Right renal pelvis (tissue), 4 donors: ENCODE data around the gene TTC7B. TPM values are rescaled to one million over a fixed set of nuclear protein-coding genes. Genes with fewer than 3 reads are reported as not detected.

Experiments
- DNase-seq, 4 donors: peaks; one replicate each; pipeline ENCODE4 v3.0.0-alpha.2; 2013; ENCODE audit warnings: low read depth in 4 of 4, low spot score in 3 of 4, missing footprints in 1 of 4
- polyA plus RNA-seq, 4 donors: library from polyadenylated mRNA; unstranded; fragments of 120-200 nt; gene quantifications; one replicate each; pipeline ENCODE4 v1.2.1, GENCODE V29; 2013; ENCODE audit not compliant: insufficient read length in 4 of 4

Gene TTC7B
- polyA plus RNA-seq, 4 donors = 45.5 to 56.3 (median 47.5) TPM

DNA sequence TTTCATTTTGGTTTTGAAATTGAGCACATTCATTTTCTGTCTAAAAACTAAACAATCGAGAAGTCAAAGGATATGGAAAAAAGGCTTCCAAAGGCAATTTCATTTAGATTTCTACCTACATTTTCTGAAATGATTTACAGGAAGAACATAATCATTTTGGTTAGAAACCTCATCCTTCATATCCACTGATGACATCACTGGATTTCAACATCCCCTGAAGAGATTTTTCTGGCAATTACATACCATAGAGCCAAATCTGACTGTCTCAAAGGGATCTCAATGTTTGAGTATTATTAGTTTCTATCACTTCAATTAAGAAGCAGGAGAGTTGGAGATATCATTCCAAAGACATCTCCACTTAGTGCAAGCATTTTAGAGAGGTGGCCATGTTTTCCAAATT, 137.8 kb downstream of the TTC7B start:
- no peak for DNase-seq

DNA sequence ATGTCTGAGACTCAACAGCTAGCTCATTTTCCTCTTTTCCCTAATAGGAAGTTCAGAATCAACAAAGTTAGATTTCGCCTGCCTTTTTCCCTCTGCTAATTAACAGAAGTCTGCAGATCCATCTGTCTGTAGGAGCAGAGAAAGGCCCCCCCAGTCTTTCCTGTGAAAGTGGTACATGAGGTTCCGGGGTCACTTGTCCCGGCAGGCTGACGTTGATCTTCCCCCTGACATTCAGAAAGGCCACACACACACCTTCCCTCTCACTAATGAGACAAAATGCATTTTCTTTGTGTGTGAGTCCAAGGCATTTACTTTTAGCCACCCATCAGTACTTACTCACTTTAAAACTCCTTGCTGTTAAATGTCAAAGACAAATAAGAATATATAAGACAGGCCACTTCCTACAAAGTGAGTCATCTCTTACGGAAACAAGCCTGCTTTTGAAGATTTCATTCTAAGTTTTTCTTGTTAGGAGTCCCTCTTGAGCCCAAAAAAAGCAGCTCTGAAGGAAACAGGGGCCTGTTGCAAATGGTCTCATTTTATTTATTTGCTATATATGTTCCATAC, 138.7 kb downstream of the TTC7B start:
- DNase-seq = no peak

DNA sequence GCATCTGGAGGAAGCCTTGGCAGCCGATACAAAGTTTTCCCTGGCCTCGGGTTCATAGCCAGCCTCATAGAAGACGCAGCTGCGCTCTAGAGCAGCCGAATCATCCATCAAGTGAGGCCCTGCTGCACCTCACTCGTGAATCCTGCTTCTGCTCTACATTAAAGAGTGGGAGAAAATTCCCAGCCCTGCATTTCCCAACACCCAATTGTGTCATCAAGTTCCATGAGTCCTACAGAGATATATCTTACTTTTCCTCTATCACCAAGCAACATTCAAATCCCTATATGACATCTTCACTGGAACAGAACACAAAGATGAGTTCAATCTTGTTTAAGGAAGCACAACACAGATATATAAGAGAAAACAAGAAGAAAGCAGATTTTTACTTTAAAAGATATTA, 139.3 kb downstream of the TTC7B start:
- DNase-seq = no peak

DNA sequence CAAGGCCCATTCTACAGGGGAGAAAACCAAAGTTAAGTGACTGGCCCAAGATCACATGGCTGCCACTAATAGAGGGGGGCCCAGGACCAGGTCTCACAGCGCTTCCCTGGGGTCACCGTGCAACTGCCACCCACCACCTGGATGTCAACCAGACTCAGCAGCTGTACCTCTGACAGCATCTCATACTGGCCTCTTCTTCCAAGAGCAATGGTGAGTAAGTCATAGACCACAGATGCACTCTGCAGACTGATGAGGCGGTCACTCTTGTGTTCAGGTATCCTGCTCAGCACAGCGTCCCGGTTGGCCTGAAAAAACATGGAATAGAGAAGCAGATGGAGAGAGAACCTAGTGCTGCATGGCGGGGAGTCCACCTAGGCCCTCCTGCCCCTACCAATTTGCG, 139.9 kb downstream of the TTC7B start:
- no peak for DNase-seq

DNA sequence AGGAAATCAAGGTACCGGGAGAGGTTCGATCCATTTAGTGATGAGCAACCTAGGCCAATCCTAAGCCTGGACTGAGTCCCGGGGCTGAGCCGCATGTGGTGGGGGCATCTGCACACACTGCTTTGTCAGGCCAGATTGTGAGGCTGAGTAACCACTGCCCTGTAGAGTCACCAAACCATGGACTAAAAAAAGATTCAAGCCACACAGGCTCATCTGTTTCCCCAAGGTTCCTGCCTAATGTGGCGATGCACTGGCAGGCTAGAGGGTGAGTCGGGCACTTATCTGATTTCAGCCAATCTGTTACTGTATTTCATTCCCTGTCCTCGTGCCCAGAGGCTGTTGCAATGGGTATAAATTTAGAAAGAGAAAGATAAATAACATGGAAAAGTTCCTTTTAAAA, 140.8 kb downstream of the TTC7B start:
- no peak for DNase-seq

DNA sequence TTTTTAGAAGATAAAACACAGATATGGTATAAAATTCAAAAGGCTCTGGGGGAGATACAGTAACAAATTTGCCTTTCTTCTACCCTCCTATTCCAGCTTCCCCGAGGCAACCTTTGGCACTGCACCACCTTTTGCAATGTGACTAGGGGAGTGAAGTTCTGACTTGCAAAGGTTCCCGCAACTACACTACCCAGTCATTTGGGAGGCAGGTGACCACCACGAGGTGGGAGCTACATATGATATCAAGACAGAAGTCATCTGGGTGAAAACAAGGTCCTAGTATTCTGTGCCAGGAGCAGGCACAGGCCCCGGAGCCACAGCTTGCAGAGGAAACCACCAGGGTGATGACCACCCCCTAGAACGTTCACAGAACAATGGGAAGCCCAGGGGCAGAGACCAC, 141.5 kb downstream of the TTC7B start:
- DNase-seq = no peak

DNA sequence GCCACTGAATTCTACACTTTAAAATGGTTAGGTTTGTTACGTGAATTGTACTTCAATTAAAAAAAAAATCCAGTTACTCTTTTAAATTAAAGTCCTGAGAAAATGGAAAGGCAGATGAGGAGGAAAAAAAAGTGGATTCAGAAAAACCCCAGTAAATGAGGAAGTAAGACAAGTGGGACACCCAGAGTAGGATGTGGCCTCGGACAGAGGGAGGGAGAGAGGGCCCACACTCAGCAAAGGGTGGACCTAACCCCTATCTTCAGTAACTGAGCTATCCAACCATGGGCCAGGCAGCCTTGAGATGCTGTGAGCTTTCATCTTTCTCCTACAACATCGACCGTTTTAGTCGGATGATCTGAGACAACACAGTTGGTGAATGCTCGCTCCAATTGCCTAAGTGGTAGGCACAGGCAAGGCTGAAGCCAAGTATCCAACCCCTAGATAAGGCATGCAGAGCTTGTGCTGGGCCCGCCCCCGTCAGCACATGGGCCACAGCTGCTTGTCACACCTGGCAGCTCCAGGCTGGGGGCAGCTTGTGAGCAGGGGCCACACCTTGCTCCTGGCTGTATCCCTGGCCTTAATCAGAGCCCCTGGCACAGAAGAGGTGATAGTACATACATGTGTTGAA, 142.1 kb downstream of the TTC7B start:
- no peak for DNase-seq

DNA sequence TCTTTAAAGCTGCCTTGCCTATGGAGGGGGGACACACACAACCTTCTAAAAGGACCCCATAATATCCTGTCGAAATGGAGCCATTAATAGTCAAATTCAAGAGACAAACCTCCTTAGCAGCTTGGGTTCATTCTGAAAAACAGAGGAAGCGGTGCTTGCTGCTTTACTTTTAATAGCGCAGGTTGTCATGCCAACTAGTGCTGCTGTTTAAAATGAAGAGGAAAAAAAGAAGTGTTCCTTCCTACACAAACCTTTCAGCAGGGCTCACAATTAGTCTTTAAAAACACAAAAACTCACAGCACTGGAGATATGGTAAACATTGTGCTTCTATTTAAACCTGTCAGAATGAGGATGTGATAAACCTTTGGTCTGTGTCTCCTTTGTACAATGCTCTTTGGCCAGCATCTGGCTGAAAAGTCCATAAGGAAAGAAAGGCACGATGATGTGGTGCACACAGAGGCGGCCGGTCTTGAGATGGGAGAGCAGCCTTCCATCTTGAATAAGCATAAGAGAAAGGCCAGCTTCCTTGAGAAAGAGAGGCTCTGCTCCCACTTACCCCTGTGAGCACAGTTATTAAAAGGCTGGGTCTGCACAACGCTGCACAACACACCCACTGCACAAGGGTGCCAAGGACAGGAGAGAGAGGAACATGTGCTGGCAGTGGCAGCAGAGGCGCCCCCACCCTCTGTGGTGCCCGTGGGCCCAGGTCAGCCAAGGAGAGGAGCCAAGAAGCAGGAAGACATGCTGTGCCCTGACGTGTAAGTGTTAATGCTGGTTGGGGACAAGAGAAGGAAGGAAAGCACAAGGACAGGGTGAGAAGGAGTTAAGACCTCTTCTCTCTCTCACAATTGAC, 144.6 kb downstream of the TTC7B start:
- no peak for DNase-seq

DNA sequence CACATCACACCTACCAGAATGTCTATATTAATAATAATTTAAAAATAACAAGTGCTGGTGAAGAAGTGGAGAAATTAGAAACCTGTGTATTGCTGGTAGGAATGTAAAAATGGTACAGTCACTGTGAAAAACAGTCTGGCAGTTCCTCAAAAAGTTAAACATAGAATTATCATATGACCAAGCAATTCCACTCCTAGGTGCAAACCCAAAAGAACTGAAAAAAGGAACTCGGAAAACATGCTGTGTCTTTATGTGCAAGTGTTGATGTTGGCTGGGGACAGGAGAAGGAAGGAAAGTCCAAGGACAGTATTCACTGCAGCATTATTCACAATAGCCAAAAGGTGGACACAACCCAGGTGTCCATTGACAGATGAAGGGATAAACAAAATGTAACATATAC, 146.5 kb downstream of the TTC7B start:
- no peak for DNase-seq

DNA sequence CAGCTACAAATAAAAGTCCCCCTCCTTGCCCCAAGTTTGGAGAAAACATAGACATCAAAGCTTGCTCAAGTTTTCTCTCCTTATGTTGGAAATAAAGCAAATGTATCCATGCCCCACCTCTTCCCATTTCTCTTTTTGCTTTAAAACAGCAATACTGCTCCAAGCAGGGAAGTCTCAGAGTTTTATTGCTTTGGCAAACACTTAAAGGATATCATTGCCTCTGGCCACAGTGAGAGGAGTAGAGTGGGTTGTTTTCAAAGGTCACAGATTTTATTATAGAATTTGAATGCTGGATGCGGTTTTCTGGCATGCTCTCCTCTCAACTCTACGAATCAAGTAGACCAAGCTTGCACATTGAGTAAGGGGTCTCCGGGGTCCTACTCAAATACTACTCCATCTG, 149.7 kb downstream of the TTC7B start:
- peak in 1 of 4 donors; percentile 23 for DNase-seq

DNA sequence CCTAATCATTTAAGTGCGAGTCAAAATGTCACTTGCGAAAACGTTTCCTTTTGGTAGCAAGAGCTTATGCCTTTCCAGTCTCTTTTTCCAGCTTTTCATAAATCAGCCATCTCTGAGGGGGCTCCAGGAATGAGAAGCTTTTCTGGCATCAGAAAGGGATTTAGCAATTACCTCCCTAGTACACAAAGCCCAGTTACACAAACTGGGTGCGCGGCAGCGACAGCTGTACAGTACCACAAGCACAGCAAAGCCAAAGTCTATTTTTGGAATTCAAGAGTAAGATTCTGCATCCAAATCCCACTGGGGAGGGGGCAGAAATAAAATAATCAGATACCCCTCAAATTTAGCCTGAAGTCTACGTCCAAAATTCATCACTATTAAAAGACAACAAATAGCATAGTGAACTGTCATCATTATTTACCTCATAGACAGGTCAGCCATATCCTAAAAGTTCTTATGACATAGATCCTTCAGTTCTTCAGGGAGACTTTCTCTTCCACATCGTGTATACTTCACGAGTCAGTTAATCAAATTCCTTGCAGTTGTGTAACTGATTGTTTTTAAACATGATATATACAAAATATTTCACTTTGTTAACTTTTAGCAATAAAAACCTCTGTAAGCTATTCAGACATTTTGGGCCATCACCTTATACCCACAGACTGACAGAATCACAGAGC, 150.8 kb downstream of the TTC7B start:
- DNase-seq = no peak

DNA sequence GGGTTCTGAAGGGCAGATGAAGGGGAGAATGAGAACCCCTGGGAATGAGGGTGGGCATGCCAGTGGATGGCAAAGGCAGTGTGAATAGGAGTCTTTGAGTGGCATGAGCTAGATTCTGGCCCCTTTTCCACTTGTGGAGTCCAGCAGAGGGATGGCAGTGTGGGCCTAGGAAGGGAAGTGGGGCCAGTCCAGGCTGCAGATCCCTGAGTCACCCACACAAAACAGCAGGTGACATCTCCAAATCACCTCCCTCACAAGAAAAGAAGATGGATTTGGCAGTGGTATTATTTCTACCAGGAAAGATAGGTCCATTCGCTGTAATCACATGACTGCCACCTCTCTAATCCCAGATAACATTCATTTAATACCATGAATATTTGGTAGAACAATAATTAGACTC, 151.3 kb downstream of the TTC7B start:
- no peak for DNase-seq

DNA sequence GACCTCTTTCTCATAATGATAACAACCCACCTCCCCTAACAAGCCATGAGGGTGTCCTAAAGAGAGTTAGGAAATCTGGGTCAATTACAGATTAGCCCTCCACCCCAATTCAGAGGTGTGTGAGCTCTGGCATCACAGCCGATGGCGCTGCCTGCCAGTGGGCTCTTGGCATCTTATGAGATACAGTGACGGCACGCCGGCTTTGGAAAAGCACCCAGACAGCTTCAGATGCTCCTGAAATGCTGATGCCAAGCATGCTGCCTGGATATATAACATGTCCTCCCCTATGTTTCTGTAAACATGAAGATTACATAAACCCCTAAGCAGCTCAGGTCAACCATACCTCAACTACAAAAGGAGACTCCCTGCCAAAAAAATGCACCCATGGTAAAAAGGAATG, 152.6 kb downstream of the TTC7B start:
- no peak for DNase-seq

DNA sequence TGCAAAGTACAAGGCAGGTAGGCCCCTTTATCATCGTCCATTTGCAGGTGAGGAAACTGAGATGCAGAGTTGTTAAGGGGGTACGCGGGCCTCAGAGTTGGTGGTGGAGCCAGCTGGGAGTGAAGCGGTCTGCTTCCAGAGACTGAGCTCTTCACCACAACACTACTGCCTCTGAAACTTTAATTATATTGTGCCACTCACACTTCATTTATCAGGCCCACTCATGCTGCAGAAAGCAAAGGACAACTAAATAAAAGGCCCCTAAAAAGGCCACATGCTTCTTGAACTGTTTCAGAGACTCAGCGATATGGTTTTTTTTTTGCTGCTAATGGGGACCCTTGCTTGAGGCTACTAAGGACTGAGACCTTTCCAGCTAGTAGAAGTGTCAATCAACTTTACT, 153.1 kb downstream of the TTC7B start:
- no peak for DNase-seq

DNA sequence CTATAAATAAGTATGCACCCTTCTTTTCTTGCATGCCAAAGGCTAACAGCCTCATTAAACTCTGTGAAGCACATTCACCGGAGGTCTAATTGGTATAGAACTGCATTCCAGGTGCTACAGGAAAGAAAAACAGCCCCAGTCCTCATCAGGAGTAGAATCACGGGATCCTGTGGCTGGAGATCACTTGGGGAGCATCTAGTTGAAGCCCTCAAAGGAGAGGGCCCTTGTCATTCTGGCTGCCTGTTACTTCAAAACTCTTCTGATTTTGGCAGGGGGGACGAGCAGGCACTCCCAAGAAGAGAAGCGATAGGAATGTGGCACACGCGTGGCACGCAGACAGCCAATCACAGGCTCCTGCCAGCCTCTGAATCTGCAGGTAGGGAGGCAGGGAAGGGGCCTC, 154.4 kb downstream of the TTC7B start:
- DNase-seq = no peak

DNA sequence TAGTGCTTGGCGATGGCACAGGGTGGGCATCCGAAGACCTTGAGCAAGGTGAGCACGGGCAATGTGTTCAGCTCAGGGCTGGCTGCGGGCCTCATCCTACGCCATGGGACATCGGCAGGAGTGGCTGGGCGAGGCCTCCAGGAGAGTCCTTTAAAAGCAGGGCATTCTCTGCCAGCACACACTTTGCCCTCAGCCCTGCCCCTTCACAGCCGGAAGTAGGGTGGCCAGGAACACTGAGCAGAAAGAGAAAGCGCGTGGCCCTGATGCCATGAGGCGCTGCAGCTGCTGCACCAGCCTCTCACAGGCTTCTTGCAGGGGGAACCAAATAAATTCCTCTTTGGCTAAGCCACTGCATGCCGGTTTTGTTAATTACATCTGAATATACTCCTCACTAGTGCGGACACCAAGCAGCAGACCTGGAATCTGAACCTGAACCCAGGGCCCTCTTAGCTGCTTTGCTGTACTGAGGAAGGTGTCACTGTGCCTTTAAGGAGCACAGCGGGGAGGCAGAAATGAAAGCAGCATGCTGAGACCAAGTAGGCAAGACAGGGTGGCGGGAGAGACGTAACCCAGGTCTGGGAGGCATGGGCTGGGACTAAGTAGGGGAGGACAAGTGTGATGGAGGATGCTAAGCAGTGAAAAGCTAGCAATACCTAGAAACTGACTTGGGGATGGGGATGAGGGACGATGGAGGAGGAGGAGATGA, 155.2 kb downstream of the TTC7B start:
- DNase-seq = no peak

DNA sequence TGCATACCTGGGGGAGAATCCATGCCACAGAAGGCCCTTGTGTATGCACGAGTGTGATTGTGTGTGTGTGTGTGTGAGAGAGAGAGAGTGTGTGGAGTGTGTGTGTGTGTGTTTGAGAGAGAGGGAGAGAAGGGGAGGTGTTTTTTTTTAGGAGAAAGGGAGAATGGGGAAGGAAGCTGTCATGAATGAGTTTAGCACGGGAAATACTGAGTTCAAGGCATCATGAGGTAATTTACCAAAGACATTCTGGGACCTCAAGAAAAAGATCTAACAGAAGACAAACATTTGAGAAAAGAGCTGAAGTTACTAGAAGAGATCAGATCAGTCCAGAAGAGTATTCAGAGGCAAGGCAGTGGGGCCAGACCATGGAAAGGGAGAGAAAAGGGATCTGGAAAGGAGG, 157.1 kb downstream of the TTC7B start:
- DNase-seq = no peak

DNA sequence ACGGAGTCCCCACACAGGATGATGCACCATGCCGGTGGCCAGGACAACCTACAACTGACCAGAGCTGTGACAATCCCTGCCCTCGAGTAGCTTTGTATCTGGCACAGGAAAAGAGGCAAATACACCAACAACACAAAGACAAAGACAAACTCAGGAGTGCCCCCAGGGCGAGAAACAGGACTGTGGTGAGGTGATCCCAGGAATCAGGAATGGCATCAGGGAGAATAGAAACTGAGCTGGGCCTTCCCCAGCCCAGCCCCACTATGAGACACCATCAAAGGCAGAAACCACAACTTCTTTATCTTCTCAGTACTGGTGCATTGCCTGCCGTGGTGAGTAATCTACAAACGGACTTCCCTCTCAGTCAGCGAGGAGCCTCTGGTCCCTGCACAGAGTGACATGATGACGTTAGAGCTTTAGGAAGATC, 157.7 kb downstream of the TTC7B start:
- DNase-seq = no peak

DNA sequence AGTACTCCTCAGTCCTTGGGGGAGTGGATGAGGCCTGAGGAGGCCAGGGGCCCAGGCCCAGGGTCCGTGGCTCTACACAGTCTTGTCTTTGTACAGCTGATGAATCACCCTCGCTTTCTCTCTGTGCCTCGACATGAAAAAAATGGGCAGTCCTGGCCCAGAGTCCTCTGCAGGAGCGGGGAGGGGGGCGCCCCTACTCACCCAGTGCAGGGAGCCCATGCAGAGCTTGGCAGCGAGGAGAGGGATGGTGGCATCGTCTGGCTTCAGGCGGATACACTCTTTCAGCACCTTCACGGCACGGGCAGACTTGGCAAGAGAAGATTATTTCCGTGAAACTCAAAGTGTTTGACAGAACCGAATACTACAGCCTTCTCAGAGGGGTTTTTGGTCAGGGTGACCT, 159.3 kb downstream of the TTC7B start:
- DNase-seq = no peak

DNA sequence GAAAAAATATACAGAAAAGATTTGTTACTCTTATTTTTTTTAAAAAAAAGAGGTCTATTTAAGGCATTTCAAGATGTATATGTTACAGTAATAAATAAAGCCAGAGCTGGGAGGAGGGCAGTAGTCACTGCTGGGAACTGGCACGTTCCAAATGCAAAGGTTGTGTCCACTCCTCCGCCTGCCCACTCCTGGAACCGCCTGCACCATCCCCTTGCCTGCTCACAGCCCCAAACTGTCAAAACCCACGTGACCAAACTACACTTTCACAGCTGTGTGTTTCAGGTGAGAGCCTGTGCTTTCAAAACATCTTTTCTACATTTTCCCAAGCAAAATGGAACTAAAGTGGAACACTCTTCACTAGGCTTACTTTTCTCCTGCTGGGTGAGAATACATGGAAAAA, 160.4 kb downstream of the TTC7B start:
- no peak for DNase-seq

DNA sequence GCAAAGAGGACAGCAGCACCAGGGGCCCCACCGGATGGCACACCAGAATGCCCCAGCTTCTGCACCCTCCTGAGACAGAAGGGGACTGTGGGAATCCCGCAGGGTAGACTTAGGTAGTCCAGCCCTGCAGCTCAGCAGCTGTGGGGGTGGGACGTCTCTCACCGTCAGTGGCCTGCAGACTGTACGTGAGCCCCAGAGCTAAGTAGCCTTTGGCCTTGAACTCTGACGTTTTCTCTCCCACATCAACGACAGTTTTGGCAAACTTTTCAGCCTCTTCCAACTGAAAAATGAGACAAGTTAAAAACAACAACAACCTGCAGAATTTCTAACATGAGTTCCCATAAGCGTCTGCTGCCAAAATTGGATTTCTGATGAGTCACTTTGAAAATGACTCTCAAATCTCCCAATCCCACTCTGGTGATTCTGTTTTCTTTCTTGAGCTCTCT, 161.4 kb downstream of the TTC7B start:
- no peak for DNase-seq
